Measurements from ENCODE around the gene PLD5.

Gene PLD5

DNA sequence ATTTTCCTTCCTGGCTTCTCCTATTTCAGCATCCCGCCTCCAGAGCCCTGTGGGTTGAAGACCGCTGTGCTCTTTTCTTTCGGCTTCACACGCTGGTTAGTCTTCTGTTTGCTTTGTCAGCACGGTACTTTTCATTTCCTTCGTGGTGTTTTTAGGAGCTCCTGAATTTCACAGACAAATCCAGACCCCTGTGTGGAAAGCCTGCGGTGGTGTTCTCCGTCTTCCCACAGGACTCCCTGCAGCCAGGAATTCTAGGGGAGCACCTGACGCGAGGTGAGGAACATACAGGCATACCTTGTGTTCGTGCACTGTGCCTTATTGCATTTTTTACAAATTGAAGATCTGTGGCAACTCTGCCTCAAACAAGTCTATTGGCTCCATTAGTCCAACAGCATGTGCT lies 315.4 kb downstream of the PLD5 start:
- TF ChIP-seq, protein P1, sequence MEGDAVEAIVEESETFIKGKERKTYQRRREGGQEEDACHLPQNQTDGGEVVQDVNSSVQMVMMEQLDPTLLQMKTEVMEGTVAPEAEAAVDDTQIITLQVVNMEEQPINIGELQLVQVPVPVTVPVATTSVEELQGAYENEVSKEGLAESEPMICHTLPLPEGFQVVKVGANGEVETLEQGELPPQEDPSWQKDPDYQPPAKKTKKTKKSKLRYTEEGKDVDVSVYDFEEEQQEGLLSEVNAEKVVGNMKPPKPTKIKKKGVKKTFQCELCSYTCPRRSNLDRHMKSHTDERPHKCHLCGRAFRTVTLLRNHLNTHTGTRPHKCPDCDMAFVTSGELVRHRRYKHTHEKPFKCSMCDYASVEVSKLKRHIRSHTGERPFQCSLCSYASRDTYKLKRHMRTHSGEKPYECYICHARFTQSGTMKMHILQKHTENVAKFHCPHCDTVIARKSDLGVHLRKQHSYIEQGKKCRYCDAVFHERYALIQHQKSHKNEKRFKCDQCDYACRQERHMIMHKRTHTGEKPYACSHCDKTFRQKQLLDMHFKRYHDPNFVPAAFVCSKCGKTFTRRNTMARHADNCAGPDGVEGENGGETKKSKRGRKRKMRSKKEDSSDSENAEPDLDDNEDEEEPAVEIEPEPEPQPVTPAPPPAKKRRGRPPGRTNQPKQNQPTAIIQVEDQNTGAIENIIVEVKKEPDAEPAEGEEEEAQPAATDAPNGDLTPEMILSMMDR (IDR thresholded peaks at IDR 0.05; ENCODE audit: low read depth, low read length), result no peak
- no peak for DNase-seq (ENCODE audit: low read depth in 2 of 2)
- H3K4me3 ChIP-seq (replicated peaks in 1 of 2; ENCODE audit: low read depth in 2 of 2, low read length in 2 of 2), result no peak overlapping the region

DNA sequence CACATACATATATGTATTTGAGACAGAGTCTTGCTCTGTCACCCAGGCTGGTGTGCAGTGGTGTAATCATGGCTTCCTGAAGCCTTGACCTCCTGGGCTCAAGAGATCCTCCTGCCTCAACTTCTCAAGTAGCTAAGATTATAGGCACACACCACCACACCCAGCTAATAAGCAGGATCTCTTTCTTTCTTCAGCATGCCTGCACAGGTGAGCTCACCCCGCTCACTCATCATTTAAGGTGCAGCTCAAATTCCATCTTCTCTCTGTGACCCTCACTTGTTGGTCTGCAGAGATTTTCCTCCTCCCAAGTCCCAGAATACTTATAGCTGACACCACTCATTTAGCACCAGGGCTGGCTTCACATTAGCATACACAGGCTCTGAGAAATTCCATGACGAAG lies 316.5 kb downstream of the PLD5 start:
- TF ChIP-seq, protein P1 (IDR thresholded peaks at IDR 0.05; ENCODE audit: low read depth, low read length), result no peak
- no peak for DNase-seq (ENCODE audit: low read depth in 2 of 2)
- H3K4me3 ChIP-seq (replicated peaks in 1 of 2; ENCODE audit: low read depth in 2 of 2, low read length in 2 of 2), result no peak overlapping the region

DNA sequence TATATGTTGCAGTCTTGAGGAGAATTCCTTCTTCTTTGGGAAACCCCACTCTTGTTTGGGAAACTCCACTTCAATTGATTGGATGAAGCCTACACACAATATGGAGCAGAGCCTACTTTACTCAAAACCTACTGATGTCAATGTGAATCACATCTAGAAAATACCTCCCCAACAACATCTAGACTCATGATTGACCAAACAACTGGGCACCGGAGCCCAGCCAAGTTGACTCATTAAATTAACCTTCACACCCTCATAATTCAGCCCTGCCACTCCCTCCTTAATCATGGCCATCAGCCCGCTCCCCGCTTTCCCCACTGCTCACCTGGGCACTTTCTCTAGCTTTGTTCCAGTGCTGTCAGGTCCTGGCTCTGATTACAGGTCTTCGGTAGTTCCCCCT lies 317.5 kb downstream of the PLD5 start:
- TF ChIP-seq, protein P1 (IDR thresholded peaks at IDR 0.05; ENCODE audit: low read depth, low read length), result no peak
- DNase-seq (ENCODE audit: low read depth in 2 of 2), result no peak
- no peak overlapping the region for H3K4me3 ChIP-seq (replicated peaks in 1 of 2; ENCODE audit: low read depth in 2 of 2, low read length in 2 of 2)

DNA sequence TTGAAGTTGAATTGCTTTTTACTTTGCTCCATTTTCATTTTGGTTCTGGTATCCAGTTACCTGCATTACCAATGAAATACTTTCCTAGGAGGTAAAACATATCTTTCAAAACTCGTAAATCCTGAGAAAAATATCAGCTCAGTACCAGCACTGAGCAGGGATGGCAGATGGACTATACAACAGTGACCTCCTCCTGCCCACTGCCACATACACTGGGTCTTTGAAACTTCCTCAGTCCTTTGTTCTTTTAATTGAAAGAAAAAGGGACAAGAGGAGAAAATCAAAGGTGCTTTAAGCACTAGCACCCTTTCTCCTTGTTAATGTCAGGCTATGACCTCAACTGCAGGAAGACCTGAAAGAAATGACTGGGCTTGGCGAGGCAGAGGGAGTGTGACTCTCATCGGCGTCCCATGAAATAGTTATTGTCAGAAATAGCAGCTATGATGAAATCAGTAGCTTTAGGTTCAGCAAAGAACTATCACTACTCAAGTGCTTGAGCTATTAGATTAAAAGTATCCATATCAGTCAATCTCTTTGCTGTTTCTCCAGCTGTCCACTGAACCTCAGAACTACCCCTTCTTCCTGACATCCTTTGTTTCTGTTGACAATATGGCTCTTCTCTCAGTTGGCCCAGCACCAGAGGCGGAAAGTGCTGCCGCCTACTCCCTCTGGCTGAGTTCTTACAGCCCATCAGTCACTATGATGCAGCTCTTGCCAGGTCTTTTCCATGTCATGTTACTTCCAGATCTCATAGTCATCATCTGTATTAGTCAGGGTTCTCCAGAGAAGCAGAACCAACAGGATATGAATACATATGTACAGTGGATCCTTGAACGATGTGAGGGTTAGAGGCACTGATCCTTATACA lies 318.6 kb downstream of the PLD5 start:
- no peak overlapping the region for H3K4me3 ChIP-seq (replicated peaks in 1 of 2; ENCODE audit: low read depth in 2 of 2, low read length in 2 of 2)
- TF ChIP-seq, protein P1 (IDR thresholded peaks at IDR 0.05; ENCODE audit: low read depth, low read length), result no peak
- no peak for DNase-seq (ENCODE audit: low read depth in 2 of 2)

DNA sequence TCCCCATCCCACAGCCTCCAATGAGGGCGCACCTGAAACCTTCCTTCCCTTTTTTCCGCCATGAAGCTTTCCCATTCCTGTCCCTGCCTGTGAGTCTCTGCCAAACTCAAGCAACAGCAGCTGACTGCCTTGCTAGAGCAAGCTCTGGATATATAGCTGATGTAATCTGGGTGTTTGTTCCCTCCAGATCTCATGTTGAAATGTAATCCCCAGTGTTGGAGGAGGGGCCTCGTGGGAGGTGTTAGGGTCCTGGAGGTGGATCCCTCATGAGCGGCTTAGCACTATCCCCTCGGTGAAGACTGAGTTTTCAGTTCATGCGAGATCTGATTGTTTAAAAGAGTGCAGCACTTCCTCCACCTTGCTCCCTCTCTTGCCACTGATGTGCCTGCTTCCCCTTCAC lies 321.2 kb downstream of the PLD5 start:
- DNase-seq (ENCODE audit: low read depth in 2 of 2), result no peak
- no peak overlapping the region for H3K4me3 ChIP-seq (replicated peaks in 1 of 2; ENCODE audit: low read depth in 2 of 2, low read length in 2 of 2)
- TF ChIP-seq, protein P1 (IDR thresholded peaks at IDR 0.05; ENCODE audit: low read depth, low read length), result no peak

DNA sequence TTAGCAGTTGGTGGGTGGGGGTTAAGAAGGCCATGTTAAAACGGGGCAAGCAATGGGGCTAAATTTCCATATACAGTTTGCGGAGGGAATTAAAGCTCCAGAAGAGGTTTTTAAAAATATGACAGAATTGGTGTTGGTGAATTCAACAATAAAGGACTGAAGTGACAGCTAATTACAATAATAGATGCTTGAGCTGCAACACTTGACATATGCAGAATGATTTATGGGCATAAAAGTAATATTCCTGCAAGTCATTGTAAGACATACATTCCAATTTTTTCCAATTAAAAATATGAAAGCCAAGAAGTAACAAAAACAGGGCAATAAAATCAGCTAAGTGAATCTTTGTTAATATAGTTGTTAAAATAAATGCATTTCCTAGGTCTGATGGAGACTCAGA lies 323.4 kb downstream of the PLD5 start:
- TF ChIP-seq, protein P1 (IDR thresholded peaks at IDR 0.05; ENCODE audit: low read depth, low read length), result no peak
- no peak for DNase-seq (ENCODE audit: low read depth in 2 of 2)
- no peak overlapping the region for H3K4me3 ChIP-seq (replicated peaks in 1 of 2; ENCODE audit: low read depth in 2 of 2, low read length in 2 of 2)
